Suprapubic skin (tissue), 4 donors: ENCODE data around the gene MRPS14.

Experiments used
- POLR2A ChIP-seq, 2 donors: fragments of 450-650 bp; IDR thresholded peaks; one replicate each; pipeline ENCODE4 v1.6.1; 2017; ENCODE audit warnings: antibody characterized with exemption in 2 of 2, mild to moderate bottlenecking in 2 of 2, moderate library complexity in 2 of 2
- POLR2AphosphoS5 ChIP-seq, 3 donors: sonication (generic); formaldehyde crosslinking; IDR thresholded peaks; one replicate each; pipeline ENCODE4 v1.6.1; 2017; ENCODE audit warnings: antibody characterized with exemption in 3 of 3
- TF ChIP-seq, protein P1 (sequence below), 2 donors: fragments of 200-600 bp in 1 of 2; fragments of 450-650 bp in 1 of 2; sonication (generic) in 1 of 2; IDR thresholded peaks; one replicate each; pipeline ENCODE4 v1.5.1; 2016 to 2019; ENCODE audit warnings: antibody characterized with exemption in 2 of 2, mild to moderate bottlenecking in 1 of 2, moderate library complexity in 1 of 2

DNA sequence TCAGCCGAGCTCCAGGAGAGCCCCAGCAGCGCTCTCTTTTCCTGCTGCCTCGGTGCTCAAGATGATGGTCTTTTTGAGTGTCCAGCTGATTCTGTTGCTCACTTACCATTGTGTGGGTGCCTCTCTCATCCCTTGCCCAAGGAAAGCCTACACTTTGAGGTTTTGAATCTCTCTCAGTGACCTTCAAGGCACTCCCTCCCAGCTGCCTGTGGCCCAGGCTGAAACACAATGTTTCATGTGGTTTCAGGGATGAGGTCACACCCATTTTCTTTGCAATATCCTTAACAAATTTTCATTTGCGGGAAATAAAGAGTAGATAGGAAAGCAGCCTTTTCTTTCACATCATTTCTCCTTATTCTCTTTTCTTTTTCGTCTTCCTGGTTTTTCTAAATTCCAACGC, 12.6 kb upstream of the MRPS14 start:
- TF ChIP-seq, protein P1, sequence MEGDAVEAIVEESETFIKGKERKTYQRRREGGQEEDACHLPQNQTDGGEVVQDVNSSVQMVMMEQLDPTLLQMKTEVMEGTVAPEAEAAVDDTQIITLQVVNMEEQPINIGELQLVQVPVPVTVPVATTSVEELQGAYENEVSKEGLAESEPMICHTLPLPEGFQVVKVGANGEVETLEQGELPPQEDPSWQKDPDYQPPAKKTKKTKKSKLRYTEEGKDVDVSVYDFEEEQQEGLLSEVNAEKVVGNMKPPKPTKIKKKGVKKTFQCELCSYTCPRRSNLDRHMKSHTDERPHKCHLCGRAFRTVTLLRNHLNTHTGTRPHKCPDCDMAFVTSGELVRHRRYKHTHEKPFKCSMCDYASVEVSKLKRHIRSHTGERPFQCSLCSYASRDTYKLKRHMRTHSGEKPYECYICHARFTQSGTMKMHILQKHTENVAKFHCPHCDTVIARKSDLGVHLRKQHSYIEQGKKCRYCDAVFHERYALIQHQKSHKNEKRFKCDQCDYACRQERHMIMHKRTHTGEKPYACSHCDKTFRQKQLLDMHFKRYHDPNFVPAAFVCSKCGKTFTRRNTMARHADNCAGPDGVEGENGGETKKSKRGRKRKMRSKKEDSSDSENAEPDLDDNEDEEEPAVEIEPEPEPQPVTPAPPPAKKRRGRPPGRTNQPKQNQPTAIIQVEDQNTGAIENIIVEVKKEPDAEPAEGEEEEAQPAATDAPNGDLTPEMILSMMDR (IDR thresholded peaks at IDR 0.05) = no peak
- TF ChIP-seq POLR2A (IDR thresholded peaks at IDR 0.05) (no peak), POLR2AphosphoS5 (IDR thresholded peaks at IDR 0.05) (no peak)
